Prostate gland (tissue), 2 donors: ENCODE measurements around the gene COG2.

Experiments
- POLR2A ChIP-seq: fragments of 450-650 bp; IDR thresholded peaks from one replicate; pipeline ENCODE4 v1.6.1; 2016; ENCODE audit warnings: antibody characterized with exemption, mild to moderate bottlenecking
- POLR2AphosphoS5 ChIP-seq: sonication (generic); formaldehyde crosslinking; IDR thresholded peaks from one replicate; pipeline ENCODE4 v1.6.1; 2017; ENCODE audit warnings: antibody characterized with exemption
- TF ChIP-seq, protein P1 (sequence below), 4 experiments: fragments of 200-600 bp in 2 of 4; fragments of 450-650 bp in 2 of 4; sonication (generic) in 2 of 4; IDR thresholded peaks; 1 replicate in 3 of 4; 2 replicates in 1 of 4; pipeline ENCODE4 v1.5.1; 2016 to 2019; ENCODE audit warnings: antibody characterized with exemption in 4 of 4, mild to moderate bottlenecking in 2 of 4, moderate library complexity in 2 of 4

DNA sequence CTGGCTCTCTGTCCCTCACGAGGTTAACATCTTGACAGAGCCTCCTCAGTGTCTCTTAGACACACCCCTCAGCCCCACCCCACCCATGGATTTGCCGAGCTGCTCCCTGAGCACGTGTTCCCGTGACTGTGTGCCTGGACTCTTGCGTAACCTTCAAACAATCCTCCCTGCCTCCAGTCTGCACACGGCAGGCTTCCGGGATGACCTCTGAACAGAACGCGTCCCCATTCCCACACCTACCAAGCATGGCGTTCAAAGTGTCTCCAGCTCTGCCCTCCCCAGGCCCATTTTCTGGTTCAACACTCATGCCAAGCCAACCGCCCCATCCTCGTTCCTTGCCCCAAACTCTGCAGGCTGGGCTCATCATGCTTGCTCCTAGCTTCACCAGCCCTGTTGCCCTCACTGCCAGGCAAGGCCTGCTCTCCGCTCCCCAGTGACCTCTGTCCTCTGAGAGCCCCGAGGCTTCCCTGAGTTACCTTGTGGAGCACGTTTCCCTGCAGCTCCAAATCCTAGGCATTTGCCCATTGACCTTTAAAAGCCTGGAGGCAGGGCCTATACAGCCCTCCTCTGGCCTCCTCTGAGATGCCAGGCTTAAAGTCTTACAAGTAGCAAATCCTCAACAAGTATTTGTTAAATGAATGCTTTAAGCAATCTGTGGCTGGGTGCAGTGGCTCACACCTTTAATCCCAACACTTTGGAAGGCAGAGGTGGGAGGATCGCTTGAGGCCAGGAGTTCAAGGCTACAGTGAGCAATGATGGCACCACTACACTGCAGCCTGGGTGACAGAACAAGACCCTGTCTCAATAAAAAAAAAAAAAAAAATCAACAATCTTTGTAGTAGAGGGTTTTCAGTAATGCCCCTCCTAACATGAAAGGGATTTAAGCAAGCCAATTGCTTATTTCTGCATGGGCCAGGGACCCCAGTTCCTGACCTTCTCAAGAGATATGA is 66.6 kb downstream of the COG2 start:
- TF ChIP-seq, protein P1, sequence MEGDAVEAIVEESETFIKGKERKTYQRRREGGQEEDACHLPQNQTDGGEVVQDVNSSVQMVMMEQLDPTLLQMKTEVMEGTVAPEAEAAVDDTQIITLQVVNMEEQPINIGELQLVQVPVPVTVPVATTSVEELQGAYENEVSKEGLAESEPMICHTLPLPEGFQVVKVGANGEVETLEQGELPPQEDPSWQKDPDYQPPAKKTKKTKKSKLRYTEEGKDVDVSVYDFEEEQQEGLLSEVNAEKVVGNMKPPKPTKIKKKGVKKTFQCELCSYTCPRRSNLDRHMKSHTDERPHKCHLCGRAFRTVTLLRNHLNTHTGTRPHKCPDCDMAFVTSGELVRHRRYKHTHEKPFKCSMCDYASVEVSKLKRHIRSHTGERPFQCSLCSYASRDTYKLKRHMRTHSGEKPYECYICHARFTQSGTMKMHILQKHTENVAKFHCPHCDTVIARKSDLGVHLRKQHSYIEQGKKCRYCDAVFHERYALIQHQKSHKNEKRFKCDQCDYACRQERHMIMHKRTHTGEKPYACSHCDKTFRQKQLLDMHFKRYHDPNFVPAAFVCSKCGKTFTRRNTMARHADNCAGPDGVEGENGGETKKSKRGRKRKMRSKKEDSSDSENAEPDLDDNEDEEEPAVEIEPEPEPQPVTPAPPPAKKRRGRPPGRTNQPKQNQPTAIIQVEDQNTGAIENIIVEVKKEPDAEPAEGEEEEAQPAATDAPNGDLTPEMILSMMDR (IDR thresholded peaks at IDR 0.05) = no peak
- TF ChIP-seq POLR2A (no peak), POLR2AphosphoS5 (no peak)
